Right lobe of liver (tissue), 6 donors: ENCODE measurements around the gene EDEM2. TPM values are rescaled to one million over a fixed set of nuclear protein-coding genes. Genes with fewer than 3 reads are reported as not detected.
"Not testable (repeated sequence)": the region's sequence is repeated elsewhere in the genome, so short reads cannot be mapped to it uniquely, and the experiment has no call there.

Experiments
- ATAC-seq, 4 donors: fragments of 200-7000 bp; cut with Tn5 transposase; one replicate each; pipeline ENCODE4 v1.9.1; 2020; ENCODE audit warnings: mild to moderate bottlenecking in 4 of 4, moderate library complexity in 4 of 4
- DNase-seq, 3 donors: peaks; one replicate each; pipeline ENCODE4 v3.0.0-alpha.2; 2020
- H3K27ac ChIP-seq, 3 donors: fragments of 200-600 bp; one replicate each; pipeline ENCODE4 v1.8.0; 2022
- H3K27me3 ChIP-seq, 2 donors: fragments of 200-600 bp; one replicate each; pipeline ENCODE4 v1.8.0; 2022
- H3K36me3 ChIP-seq, 4 donors: fragments of 200-600 bp; sonication (generic) in 1 of 4; one replicate each; pipeline versions ENCODE4 v1.5.1 to v1.8.0; 2017 to 2022; ENCODE audit warnings: control low read depth in 1 of 4
- H3K4me1 ChIP-seq, 4 donors: fragments of 200-600 bp; sonication (generic) in 1 of 4; one replicate each; pipeline versions ENCODE4 v1.5.1 to v1.8.0; 2017 to 2022; ENCODE audit warnings: control low read depth in 1 of 4
- H3K4me3 ChIP-seq, 3 donors: fragments of 200-600 bp; one replicate each; pipeline ENCODE4 v1.8.0; 2022
- H3K9me3 ChIP-seq, 4 donors: fragments of 200-600 bp; sonication (generic) in 1 of 4; one replicate each; pipeline versions ENCODE4 v1.5.1 to v1.8.0; 2017 to 2022; ENCODE audit warnings: control low read depth in 1 of 4
- POLR2A ChIP-seq: fragments of 450-650 bp; IDR thresholded peaks from one replicate; pipeline ENCODE4 v1.6.1; 2017; ENCODE audit warnings: antibody characterized with exemption, mild to moderate bottlenecking
- WGBS: methylation state at CpG from one replicate; pipeline ENCODE4 v1.1.6; 2018; ENCODE audit warnings: low coverage, low lambda C conversion rate; ENCODE audit not compliant: insufficient coverage; ENCODE audit errors: missing lambda C conversion rate; 5-methylcytosine and 5-hydroxymethylcytosine counted together
- intact Hi-C, 2 donors: fragments of 100-400 bp; cut with DNase I; formaldehyde crosslinking; loops; one replicate each; pipeline versions ENCODE4 v1.11.2 to v1.14.1; 2022
- total RNA-seq, 6 experiments: library from RNA; depleted of rRNA in 2 of 6; stranded (reverse); fragments of >200 nt in 2 of 6; fragmentation: NEBNext Ultra II Directional in 3 of 6; extraction: Animal tissue kit (Norgen Biotek cat#: 25700) in 3 of 6; gene quantifications; one replicate each; pipeline versions ENCODE4 v1.1.0 to v1.2.4, GENCODE V29; 2016 to 2023
- TF ChIP-seq, protein P1 (sequence below), 4 donors: fragments of 200-600 bp in 3 of 4; fragments of 450-650 bp in 1 of 4; IDR thresholded peaks; one replicate each; pipeline versions ENCODE4 v1.5.1 to v1.8.0; 2016 to 2022; ENCODE audit warnings: antibody characterized with exemption in 4 of 4, mild to moderate bottlenecking in 2 of 4
- donor health status: DM: no; HTN: yes; CAD: no.
- donor health status: DM: no; HTN: no; CAD: no.
- donor health status: DM: no; HTN: no; CAD: no.
- donor health status: DM: no; HTN: yes; CAD: no.
- donor health status: DM: no; HTN: yes; CAD: no.

The EDEM2 gene
- total RNA-seq, 6 experiments from 2014 or later, result 20.1 to 28.0 (median 23.9) TPM

DNA sequence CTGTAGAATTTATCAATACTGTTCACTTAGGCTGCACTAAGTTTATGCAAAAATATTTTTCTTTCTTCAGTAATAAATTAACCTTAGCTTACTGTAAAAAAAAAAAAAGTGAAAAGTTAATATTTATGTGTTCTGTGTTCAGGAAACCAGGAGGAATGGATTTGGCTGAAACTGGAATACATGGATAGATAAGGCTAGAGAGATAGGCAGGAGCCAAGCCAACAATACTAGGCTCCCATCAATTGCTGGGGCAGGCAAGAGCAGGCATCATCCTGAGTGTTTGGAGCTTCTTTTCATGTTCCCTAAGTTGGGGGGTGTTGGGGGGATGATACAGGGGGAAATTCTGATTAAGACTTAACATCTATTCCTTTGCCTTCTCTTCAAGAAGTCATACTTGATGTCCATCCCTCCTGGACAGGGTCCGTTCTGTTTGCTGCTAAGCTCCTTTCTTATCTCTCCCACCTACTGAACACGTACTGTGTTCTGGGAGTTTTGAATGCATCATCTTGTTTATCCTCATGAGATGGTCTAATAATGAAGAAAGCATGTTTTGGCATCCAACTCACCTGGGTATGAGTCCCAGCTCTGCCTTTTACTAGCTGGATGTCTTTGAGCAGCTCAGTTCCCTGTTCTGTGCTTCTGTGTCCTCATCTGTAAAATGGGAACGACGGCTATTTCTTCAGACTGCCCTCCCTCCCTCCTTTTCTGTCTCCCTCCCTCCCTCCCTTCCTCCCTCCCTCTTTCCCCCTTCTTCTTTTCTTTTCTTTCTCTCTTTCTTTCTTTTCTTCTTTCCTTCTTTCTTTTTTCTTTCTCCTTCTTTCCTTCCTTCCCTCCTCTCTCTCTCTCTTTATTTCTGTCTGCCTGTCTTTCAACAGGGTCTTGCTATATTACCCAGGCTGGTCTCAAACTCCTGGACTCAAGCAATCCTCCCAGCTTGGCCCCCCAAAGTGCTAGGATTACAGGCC is 18.4 kb upstream of the EDEM2 start:
- Histone ChIP-seq H3K4me1 (peaks cover 0 to 13% (median 5%) of the 10 kb centered on the region in 4 donors), H3K27ac (no peak overlapping the region), H3K9me3 (no peaks in the 10 kb centered on the region), H3K4me3 (no peak overlapping the region), H3K27me3 (no peaks in the 10 kb centered on the region), H3K36me3 (no peaks in the 10 kb centered on the region)
- WGBS, result 77% methylated on average over 3 of the region's 4 CpGs
- intact Hi-C loops, result no loop called here
- no peak for ATAC-seq
- TF ChIP-seq, protein P1, sequence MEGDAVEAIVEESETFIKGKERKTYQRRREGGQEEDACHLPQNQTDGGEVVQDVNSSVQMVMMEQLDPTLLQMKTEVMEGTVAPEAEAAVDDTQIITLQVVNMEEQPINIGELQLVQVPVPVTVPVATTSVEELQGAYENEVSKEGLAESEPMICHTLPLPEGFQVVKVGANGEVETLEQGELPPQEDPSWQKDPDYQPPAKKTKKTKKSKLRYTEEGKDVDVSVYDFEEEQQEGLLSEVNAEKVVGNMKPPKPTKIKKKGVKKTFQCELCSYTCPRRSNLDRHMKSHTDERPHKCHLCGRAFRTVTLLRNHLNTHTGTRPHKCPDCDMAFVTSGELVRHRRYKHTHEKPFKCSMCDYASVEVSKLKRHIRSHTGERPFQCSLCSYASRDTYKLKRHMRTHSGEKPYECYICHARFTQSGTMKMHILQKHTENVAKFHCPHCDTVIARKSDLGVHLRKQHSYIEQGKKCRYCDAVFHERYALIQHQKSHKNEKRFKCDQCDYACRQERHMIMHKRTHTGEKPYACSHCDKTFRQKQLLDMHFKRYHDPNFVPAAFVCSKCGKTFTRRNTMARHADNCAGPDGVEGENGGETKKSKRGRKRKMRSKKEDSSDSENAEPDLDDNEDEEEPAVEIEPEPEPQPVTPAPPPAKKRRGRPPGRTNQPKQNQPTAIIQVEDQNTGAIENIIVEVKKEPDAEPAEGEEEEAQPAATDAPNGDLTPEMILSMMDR (IDR thresholded peaks at IDR 0.05), result no peak
- TF ChIP-seq POLR2A, result no peak
- DNase-seq, result no peak

DNA sequence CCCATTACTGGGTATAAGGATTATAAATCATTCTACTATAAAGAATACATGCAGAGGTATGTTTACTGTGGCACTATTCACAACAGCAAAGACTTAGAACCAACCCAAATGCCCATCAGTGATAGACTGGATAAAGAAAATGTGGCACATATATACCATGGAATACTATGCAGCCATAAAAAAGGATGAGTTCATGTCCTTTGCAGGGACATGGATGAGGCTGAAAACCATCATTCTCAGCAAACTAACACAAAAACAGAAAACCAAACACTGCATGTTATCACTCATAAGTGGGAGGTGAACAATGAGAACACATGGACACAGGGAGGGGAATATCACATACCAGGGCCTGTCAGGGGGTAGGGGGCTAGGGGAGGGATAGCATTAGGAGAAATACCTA is 17.4 kb upstream of the EDEM2 start:
- H3K4me3 ChIP-seq, H3K36me3 ChIP-seq, ATAC-seq, H3K27ac ChIP-seq, DNase-seq, H3K9me3 ChIP-seq, intact Hi-C loops, H3K27me3 ChIP-seq: not testable (repeated sequence)
- peaks cover 0 to 13% (median 5%) of the 10 kb centered on the region in 4 donors for H3K4me1 ChIP-seq

DNA sequence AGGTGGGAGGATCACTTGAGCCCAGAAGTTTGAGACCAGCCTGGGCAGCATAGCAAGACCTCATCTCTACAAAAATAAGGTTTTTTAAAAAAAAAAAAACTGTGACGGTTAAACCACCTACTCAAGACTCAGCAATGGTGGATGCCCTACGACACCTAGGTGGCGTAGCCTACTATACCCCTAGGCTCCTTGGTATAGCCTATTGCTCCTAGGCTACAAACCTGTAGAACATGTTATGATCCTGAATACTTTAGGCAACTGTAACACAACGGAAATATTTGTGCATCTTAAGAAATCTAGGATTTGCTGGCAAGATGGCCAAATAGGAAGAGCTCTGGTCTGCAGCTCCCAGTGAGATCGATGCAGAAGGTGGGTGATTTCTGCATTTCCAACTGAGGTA is 13.2 kb upstream of the EDEM2 start:
- H3K4me1 ChIP-seq, H3K36me3 ChIP-seq, DNase-seq, H3K27me3 ChIP-seq, H3K9me3 ChIP-seq, H3K4me3 ChIP-seq, intact Hi-C loops, H3K27ac ChIP-seq, ATAC-seq: not testable (repeated sequence)
- WGBS, result 93% methylated on average over 2 of the region's 5 CpGs

DNA sequence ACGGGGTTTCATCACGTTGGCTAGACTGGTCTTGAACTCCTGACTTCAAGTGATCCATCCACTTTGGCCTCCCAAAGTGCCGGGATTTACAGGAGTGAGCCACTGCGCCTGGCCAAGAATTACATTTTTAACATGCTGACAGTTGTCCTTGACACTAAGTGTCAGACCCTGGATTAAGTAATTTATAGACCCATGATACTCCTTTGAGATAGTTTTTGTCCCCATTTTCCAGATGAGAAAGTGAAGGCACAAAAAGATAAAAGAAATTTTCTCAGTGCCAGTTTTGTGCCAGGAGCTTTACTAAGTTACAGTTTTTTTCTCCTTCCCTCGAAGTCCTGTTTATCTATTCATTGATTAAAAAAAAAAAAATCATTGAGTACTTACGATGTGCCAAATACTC is 9.8 kb upstream of the EDEM2 start:
- 67% methylated on average over 6 of the region's 6 CpGs for WGBS
- ATAC-seq (no peak), DNase-seq (no peak)
- H3K4me1 ChIP-seq, result peaks cover 0 to 3% (median 0%) of the 10 kb centered on the region in 4 donors
- H3K4me3 ChIP-seq, result no peak overlapping the region
- H3K36me3 ChIP-seq, result no peaks in the 10 kb centered on the region
- TF ChIP-seq, protein P1 (IDR thresholded peaks at IDR 0.05), result no peak
- TF ChIP-seq POLR2A, result no peak
- no peak overlapping the region for H3K27ac ChIP-seq
- intact Hi-C loops, result no loop called here
- no peaks in the 10 kb centered on the region for H3K9me3 ChIP-seq
- H3K27me3 ChIP-seq, result no peaks in the 10 kb centered on the region

DNA sequence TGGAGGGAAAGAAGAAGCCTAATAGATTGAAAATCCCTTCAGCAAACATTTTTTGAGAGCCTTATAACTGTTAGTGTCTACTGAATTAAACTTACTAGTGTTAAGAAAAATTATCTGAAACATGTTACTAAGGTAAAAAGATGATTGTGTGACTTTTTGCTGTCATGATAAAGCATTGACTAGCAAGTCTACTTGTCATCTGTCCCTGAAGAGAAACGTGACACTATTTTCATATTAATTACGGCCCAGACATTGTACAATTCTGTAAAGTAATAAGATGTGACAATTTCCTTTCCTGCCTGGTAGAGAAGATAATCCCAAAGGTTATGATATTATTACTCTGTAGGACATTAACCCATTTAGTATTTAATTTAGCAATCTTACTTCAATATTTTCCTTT is 8.8 kb upstream of the EDEM2 start:
- TF ChIP-seq, protein P1 (IDR thresholded peaks at IDR 0.05), result no peak
- TF ChIP-seq POLR2A, result no peak
- DNase-seq (no peak), ATAC-seq (no peak)
- Histone ChIP-seq H3K4me1 (peaks cover 0 to 6% (median 0%) of the 10 kb centered on the region in 4 donors), H3K27ac (no peak overlapping the region), H3K4me3 (no peak overlapping the region), H3K27me3 (no peaks in the 10 kb centered on the region), H3K9me3 (no peaks in the 10 kb centered on the region), H3K36me3 (no peaks in the 10 kb centered on the region)
- 61% methylated on average over 2 of the region's 2 CpGs for WGBS
- intact Hi-C loops, result no loop called here
